ENCODE measurements around the gene PLEKHA7. TPM values are rescaled to one million over a fixed set of nuclear protein-coding genes. Genes with fewer than 3 reads are reported as not detected.

PLEKHA7 gene
- total RNA-seq, 1 experiment from 2014 or later, result 18.4 TPM

DNA sequence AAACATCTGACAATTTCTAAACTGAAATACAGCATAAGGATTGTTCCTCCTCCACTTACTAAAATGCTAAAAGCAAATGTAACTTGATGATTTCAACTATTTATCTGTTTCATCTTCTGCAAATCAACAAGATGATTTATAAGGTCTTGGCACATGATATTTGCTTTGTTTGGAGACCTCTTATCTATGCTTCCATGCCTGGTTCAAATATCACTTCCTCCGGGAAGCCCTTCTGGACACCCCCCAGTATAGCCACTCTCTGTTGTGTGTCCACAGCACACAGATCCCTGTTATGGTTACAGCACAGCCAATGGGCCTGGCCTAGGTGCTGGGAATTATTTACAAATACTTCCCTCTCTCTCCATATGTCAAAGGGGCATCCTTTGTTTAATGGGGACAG, 160.9 kb downstream of the PLEKHA7 start:
- CTCF ChIA-PET, result no interaction called here
- BruUV-seq (replicated peaks), result no TSS peak

DNA sequence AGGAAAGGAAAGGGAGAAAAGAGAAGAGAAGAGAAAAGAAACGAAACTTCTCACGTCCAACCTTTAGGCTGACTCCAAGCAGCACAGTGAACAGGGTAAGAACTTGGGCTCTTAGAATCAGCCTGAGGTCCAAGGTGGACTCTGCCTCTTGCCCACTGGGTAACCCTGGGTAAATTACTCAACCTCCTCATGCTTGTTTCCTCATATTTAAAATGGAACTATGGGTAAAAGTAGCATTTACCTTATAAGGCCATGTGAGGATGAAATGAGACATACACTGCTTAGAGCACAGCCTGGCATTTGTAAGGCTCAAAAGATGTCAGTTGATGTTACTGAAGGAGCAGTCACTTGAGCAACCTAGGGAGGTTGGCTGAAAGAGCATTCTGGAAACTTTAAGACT, 167.9 kb downstream of the PLEKHA7 start:
- TF ChIP-seq, protein P1, sequence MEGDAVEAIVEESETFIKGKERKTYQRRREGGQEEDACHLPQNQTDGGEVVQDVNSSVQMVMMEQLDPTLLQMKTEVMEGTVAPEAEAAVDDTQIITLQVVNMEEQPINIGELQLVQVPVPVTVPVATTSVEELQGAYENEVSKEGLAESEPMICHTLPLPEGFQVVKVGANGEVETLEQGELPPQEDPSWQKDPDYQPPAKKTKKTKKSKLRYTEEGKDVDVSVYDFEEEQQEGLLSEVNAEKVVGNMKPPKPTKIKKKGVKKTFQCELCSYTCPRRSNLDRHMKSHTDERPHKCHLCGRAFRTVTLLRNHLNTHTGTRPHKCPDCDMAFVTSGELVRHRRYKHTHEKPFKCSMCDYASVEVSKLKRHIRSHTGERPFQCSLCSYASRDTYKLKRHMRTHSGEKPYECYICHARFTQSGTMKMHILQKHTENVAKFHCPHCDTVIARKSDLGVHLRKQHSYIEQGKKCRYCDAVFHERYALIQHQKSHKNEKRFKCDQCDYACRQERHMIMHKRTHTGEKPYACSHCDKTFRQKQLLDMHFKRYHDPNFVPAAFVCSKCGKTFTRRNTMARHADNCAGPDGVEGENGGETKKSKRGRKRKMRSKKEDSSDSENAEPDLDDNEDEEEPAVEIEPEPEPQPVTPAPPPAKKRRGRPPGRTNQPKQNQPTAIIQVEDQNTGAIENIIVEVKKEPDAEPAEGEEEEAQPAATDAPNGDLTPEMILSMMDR (conservative IDR thresholded peaks at IDR 0.05; ENCODE audit: low read depth, low read length), result no peak
- TF ChIP-seq EZH2 (IDR thresholded peaks at IDR 0.05; ENCODE audit: low read length, unreplicated experiment), result no peak
- no peak for TF ChIP-seq EZH2phosphoT487 (IDR thresholded peaks at IDR 0.05; ENCODE audit: borderline replicate concordance, low read length)
- POLR2A ChIA-PET (ENCODE audit: unreplicated experiment), result no interaction called here
- ATAC-seq (no peak), DNase-seq (no peak)
- no peaks in the 10 kb centered on the region for H3F3A ChIP-seq (ENCODE audit: low read length, unreplicated experiment)
- no peak overlapping the region for H2AFZ ChIP-seq (ENCODE audit: low read length)
- H3K36me3 ChIP-seq (ENCODE audit: low read depth, low read length), result no peaks in the 10 kb centered on the region
- BruUV-seq (replicated peaks), result no TSS peak
- H3K27me3 ChIP-seq (ENCODE audit: low read length), result no peaks in the 10 kb centered on the region
- H3K9me3 ChIP-seq (ENCODE audit: low read length), result no peaks in the 10 kb centered on the region
- no peak overlapping the region for H3K9ac ChIP-seq (ENCODE audit: low read length)
- H3K9me2 ChIP-seq (replicated peaks; ENCODE audit: low read length), result no peaks in the 10 kb centered on the region
- CTCF ChIA-PET, result no interaction called here
- H3K27ac ChIP-seq (ENCODE audit: low read length), result no peak overlapping the region
- intact Hi-C loops (cut with micrococcal nuclease), result no loop called here
- H4K20me1 ChIP-seq (ENCODE audit: low read length), result no peaks in the 10 kb centered on the region
- no peak overlapping the region for H3K4me3 ChIP-seq (ENCODE audit: low read length)
- no peaks in the 10 kb centered on the region for H3K79me2 ChIP-seq (ENCODE audit: low read length)
- H3K4me2 ChIP-seq (ENCODE audit: low read length), result no peak overlapping the region
- no peaks in the 10 kb centered on the region for H3K4me1 ChIP-seq (ENCODE audit: insufficient read depth, low read length)

More for the DNA sequence above, 160.9 kb downstream of the PLEKHA7 start:
- no peaks in the 10 kb centered on the region for H3K4me1 ChIP-seq (ENCODE audit: insufficient read depth, low read length)
- H3K9me3 ChIP-seq (ENCODE audit: low read length), result no peaks in the 10 kb centered on the region
- no peaks in the 10 kb centered on the region for H3K79me2 ChIP-seq (ENCODE audit: low read length)
- H3K36me3 ChIP-seq (ENCODE audit: low read depth, low read length), result no peaks in the 10 kb centered on the region; the same call in 1 of the 2 replicates
- POLR2A ChIA-PET (ENCODE audit: unreplicated experiment), result no interaction called here
- H4K20me1 ChIP-seq (ENCODE audit: low read length), result no peaks in the 10 kb centered on the region
- no peak overlapping the region for H2AFZ ChIP-seq (ENCODE audit: low read length)
- H3F3A ChIP-seq (ENCODE audit: low read length, unreplicated experiment), result no peaks in the 10 kb centered on the region
- H3K4me3 ChIP-seq (ENCODE audit: low read length), result no peak overlapping the region
- no peak overlapping the region for H3K4me2 ChIP-seq (ENCODE audit: low read length)
- H3K27ac ChIP-seq (ENCODE audit: low read length), result no peak overlapping the region
- no peak overlapping the region for H3K9ac ChIP-seq (ENCODE audit: low read length)
- DNase-seq, result no peak
- H3K27me3 ChIP-seq (ENCODE audit: low read length), result no peaks in the 10 kb centered on the region
- H3K9me2 ChIP-seq (replicated peaks; ENCODE audit: low read length), result no peaks in the 10 kb centered on the region
- ATAC-seq, result no peak
- no peak for TF ChIP-seq EZH2phosphoT487 (IDR thresholded peaks at IDR 0.05; ENCODE audit: borderline replicate concordance, low read length)
- no peak for TF ChIP-seq EZH2 (IDR thresholded peaks at IDR 0.05; ENCODE audit: low read length, unreplicated experiment)
- TF ChIP-seq, protein P1 (conservative IDR thresholded peaks at IDR 0.05; ENCODE audit: low read depth, low read length), result no peak
- intact Hi-C loops (cut with micrococcal nuclease), result no loop called here

DNA sequence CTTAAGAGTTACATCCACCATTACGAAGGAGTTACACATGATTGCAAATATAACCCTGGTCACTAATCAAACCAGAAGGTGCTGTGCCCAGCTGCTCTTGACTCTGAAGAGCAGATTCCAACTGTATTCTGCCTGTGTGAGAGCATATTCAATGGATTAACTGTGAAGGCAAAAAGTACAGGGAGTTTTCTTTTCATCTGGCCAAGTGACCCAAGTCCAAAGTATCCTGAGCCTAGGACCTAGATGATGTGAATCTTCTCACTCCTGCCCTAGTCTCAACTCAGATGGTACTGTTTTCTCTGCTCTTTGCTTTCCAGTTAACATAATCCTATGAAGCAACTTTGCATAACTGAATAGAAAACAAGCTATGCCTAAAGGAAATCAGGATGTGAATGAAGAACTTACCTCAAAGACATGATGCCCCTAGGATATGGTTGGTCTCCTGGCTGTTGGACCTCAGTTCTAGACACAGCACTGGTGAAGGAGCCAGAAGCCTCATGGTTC, 169.9 kb downstream of the PLEKHA7 start:
- no peaks in the 10 kb centered on the region for H4K20me1 ChIP-seq (ENCODE audit: low read length)
- no peak overlapping the region for H3K27ac ChIP-seq (ENCODE audit: low read length)
- no peaks in the 10 kb centered on the region for H3K4me1 ChIP-seq (ENCODE audit: insufficient read depth, low read length)
- no peaks in the 10 kb centered on the region for H3K9me2 ChIP-seq (replicated peaks; ENCODE audit: low read length)
- no peak overlapping the region for H3K9ac ChIP-seq (ENCODE audit: low read length)
- intact Hi-C loops (cut with micrococcal nuclease), result no loop called here
- ChIA-PET CTCF (no interaction called here), POLR2A (ENCODE audit: unreplicated experiment) (interaction anchor here (0.6 kb wide), 1 partner anchor 1891 kb away, joined by 3 read pairs; no protein-coding TSS in a partner anchor)
- no peaks in the 10 kb centered on the region for H3F3A ChIP-seq (ENCODE audit: low read length, unreplicated experiment)
- TF ChIP-seq, protein P1 (conservative IDR thresholded peaks at IDR 0.05; ENCODE audit: low read depth, low read length), result no peak
- TF ChIP-seq EZH2 (IDR thresholded peaks at IDR 0.05; ENCODE audit: low read length, unreplicated experiment), result no peak
- no peak for TF ChIP-seq EZH2phosphoT487 (IDR thresholded peaks at IDR 0.05; ENCODE audit: borderline replicate concordance, low read length)
- H3K79me2 ChIP-seq (ENCODE audit: low read length), result no peaks in the 10 kb centered on the region
- H3K9me3 ChIP-seq (ENCODE audit: low read length), result no peaks in the 10 kb centered on the region
- no TSS peak for BruUV-seq (replicated peaks)
- no peaks in the 10 kb centered on the region for H3K36me3 ChIP-seq (ENCODE audit: low read depth, low read length)
- no peak for DNase-seq
- H2AFZ ChIP-seq (ENCODE audit: low read length), result no peak overlapping the region
- ATAC-seq, result no peak
- no peak overlapping the region for H3K4me2 ChIP-seq (ENCODE audit: low read length)
- H3K27me3 ChIP-seq (ENCODE audit: low read length), result no peaks in the 10 kb centered on the region
- H3K4me3 ChIP-seq (ENCODE audit: low read length), result no peak overlapping the region

Measured in PC-3 (cell line).